A549 (cell line): Measurements from ENCODE around the gene TRIM39.

Experiments used
- BHLHE40 ChIP-seq: IDR thresholded peaks from 2 replicates; pipeline ENCODE4 v1.6.1; 2012; ENCODE audit warnings: low read depth, low read length, inconsistent platforms
- CEBPB ChIP-seq, 2 experiments: fragments of >200 bp in 1 of 2; sonication (Bioruptor Twin) in 1 of 2; formaldehyde crosslinking in 1 of 2; IDR thresholded peaks; 2 replicates each; pipeline ENCODE4 v1.6.1; 2012 to 2016
- CHD2 ChIP-seq: fragments of 150-350 bp; IDR thresholded peaks from 2 replicates; pipeline ENCODE4 v1.6.1; 2014; ENCODE audit warnings: low read length; ENCODE audit not compliant: partially characterized antibody
- CTCF ChIP-seq: fragments of >200 bp; sonication (Bioruptor Twin); formaldehyde crosslinking; IDR thresholded peaks from 3 replicates; pipeline ENCODE4 v1.5.1; 2016
- EP300 ChIP-seq, 2 experiments: fragments of >200 bp; sonication (Bioruptor Twin); formaldehyde crosslinking; IDR thresholded peaks; 2 replicates in 1 of 2; 3 replicates in 1 of 2; pipeline ENCODE4 v1.6.1; 2016 to 2017
- MAX ChIP-seq: IDR thresholded peaks from 2 replicates; pipeline ENCODE4 v1.6.1; 2012
- NFE2L2 ChIP-seq: fragments of 150-350 bp; conservative IDR thresholded peaks from 2 replicates; pipeline ENCODE4 v1.6.1; 2014; ENCODE audit warnings: low read length

- no peak for TF ChIP-seq CTCF
- TF ChIP-seq CEBPB (IDR thresholded peaks at IDR 0.05) = no peak
- TF ChIP-seq BHLHE40 = no peak
- TF ChIP-seq MAX = no peak
- TF ChIP-seq CHD2 = no peak
- TF ChIP-seq NFE2L2 = no peak
- no peak for TF ChIP-seq EP300 (IDR thresholded peaks at IDR 0.05)
Observed at GRCh38 chr6:30329331-30329730, 2.6 kb downstream of the TRIM39 start.
